Inflammatory macrophage (primary cell): ENCODE measurements around the gene TDRD6.

Experiments
- DNase-seq, 2 donors: peaks; one replicate each; pipeline ENCODE4 v3.0.0-alpha.2; 2020 to 2022

The TDRD6 gene

GRCh38 chr6:46684771-46685170 lies 2.9 kb upstream of the TDRD6 start:
- DNase-seq: no peak

DNA sequence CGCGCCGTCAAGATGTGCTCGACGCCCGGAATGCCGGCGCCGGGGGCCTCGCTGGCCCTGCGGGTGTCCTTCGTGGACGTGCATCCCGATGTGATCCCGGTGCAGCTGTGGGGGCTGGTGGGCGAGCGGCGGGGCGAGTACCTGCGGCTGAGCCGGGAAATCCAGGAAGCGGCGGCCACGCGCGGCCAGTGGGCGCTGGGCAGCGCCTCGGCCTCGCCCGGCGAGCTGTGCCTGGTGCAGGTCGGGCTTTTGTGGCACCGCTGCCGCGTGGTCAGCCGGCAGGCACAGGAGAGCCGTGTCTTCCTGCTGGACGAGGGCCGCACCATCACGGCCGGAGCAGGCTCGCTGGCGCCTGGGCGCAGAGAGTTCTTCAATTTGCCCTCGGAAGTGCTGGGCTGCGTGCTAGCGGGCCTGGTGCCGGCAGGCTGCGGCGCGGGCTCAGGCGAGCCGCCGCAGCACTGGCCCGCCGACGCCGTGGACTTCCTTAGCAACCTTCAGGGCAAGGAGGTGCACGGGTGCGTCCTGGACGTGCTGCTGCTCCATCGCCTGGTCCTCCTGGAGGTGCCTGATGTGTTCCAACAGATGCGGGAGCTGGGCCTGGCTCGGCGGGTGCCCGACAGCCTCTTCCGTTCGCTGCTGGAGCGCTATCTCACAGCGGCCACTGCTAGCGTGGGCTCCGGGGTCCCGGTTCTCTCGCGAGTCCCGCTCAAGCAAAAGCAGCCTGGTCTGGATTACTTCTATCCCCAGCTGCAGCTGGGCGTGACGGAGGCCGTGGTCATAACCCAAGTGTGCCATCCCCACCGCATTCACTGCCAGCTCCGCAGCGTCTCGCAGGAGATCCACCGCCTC lies 656 bp downstream of the TDRD6 start:
- DNase-seq: no peak

GRCh38 chr6:46688966-46689335 lies 1.3 kb downstream of the TDRD6 start:
- DNase-seq: no peak

- DNase-seq: no peak
Observed at GRCh38 chr6:46689657-46690056, 2.0 kb downstream of the TDRD6 start.

DNA sequence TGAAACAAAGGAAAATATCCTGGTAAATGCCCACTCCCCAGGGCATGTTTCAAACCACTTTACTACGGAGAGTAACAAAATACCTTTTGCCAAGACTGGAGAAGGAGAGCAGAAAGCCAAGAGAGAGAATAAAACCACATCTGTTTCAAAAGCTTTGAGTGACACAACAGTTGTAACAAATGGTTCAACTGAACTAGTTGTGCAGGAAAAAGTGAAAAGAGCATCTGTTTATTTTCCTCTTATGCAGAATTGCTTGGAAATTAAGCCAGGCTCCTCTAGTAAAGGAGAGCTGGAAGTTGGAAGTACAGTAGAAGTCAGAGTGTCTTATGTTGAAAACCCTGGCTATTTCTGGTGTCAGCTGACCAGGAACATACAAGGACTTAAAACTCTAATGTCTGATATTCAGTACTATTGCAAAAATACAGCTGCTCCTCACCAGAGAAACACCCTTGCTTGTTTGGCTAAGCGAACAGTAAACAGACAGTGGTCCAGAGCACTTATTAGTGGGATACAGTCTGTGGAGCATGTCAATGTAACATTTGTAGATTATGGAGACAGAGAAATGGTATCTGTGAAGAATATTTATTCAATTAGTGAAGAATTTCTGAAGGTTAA lies 2.6 kb downstream of the TDRD6 start:
- DNase-seq: no peak

DNA sequence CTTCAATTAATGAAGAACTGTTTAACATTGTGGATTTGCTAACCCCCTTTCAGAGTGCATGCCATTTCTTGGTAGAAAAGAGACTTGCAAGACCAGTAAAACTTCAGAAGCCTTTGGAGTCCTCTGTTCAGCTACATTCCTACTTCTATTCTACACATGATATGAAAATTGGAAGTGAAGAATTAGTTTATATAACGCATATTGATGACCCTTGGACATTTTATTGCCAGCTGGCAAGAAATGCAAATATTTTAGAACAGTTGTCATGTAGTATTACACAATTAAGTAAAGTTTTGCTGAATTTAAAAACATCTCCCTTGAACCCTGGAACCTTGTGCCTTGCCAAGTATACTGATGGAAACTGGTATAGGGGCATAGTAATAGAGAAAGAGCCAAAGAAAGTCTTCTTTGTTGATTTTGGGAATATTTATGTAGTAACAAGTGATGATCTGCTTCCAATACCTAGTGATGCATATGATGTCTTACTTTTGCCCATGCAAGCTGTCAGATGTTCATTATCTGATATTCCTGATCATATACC lies 3.3 kb downstream of the TDRD6 start:
- DNase-seq: no peak

DNA sequence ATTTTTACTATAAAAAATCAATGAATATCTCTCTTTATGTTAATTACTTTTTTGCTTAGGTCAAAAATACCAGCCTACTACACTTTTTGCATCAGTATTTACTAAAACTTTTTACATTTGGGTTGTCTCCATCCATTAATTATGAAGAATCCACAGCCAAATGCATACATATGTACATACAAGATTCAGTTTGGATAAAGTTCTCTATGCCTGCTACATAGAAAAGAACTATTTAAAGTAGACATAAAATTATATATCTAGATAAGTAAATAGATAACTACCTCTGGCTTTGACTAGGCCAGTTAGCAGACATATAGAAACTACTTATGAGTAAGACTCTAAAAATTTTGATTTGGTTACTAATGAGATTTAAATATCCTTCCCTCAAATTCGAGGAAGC lies 12.3 kb downstream of the TDRD6 start:
- DNase-seq: no peak

DNA sequence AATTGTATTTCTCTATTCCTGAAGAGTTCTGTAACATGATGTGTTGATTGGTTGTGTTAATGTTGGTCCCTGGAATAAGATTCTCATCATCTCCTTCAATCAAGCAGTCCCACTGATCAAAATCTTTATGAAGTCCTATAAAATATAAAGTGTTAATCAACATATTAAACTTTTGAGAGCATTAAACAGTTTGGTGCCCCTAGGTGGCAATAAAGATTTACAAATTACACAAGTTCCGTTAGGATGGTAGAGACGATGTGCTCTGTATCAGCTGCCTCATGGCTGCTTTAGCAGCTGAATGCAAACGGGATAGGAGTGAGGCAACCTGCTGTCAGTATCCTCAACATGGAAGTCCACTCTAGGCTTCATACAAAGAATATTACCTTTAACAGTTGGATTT lies 16.9 kb downstream of the TDRD6 start:
- peak; percentile 44 to 71 for DNase-seq

- DNase-seq: no peak
Observed at GRCh38 chr6:46706464-46706863, 18.8 kb downstream of the TDRD6 start.

DNA sequence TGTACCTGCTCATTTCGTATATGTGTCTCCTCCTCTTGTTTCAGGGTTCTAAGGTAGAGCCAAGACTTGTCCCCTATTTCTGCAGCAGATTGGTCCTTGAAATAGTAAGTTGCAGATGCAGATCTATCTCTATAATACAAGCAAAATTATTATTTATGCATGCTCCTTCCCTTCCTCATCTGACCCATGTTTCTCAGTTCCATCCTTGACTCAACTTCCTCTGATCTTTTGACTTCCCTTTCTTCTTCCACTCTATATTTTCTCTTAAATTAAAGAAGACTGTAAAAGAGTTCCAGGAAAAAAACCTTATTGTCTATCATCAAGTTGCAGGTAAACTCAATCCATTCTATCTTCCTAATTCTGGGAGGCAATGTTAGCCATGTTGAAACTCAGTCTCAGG lies 23.8 kb downstream of the TDRD6 start:
- DNase-seq: peak in 1 of 2 donors; percentile 36

GRCh38 chr6:46715141-46715540 lies 27.5 kb downstream of the TDRD6 start:
- peak; percentile 76 to 83 for DNase-seq

DNA sequence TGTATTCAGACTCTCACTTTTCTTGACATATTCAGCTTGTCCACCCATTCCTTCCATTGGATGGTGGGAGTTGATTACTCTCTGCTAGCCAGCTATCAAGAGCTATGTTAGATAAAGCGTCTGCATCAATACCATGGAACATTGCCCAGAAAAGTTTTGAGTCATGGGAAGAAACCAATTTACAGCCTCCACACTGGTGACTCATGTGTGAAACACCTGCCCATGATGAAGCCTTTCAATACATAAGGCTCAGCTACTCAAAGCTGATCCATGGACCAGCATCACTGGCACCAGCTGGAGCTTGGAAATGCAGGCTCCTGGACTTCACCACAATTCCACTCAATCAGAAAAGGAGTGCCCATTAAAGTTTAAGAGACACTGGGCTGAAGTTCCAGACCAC lies 31.4 kb downstream of the TDRD6 start:
- DNase-seq: no peak

DNA sequence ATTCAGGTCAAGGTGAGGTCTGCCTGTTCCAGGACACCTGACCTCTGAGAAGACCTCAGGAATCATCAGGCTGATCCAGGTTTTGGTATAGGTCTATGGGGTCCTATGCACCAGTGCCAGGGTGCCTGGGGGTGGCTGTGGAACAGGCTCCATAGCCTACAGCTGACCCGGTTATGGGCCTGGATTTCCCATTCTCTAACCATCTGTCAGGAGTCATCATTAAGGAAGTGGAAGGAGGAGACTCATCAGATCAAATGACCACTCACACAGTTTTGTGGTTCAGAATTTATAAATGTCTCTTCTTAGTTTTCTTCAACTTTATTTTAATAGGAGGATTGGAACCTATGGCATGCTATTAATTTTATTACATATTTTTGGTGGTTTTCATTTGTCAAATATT lies 32.7 kb downstream of the TDRD6 start:
- peak in 1 of 2 donors; percentile 39 for DNase-seq

DNA sequence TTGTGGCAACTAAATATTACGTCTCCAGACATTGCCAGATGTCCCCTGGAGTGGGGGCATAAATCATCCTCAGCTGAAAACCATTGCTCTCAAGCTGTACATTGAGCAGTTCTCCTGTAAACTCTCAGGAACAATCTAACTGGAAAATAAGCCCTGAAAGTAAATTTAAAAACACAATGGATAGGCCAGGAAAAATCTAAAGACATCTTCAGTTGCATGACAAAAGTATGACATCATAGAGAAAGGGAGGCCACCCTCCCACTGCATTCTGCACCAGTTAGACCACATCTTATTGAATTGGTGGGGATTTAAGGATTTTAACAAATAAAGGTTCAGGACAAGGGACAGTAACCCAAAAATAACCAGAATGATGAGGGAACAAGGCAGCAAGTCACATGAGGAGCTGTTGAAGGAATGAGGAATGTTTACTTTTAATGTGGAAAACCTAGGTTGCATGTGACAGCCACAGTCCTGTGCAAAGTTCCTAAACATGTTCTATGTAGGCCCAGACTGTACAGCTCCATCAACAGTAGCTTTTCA lies 42.2 kb downstream of the TDRD6 start:
- DNase-seq: peak in 1 of 2 donors; percentile 39

GRCh38 chr6:46730921-46731461 lies 43.3 kb downstream of the TDRD6 start:
- peak; percentile 91 to 95 for DNase-seq

DNA sequence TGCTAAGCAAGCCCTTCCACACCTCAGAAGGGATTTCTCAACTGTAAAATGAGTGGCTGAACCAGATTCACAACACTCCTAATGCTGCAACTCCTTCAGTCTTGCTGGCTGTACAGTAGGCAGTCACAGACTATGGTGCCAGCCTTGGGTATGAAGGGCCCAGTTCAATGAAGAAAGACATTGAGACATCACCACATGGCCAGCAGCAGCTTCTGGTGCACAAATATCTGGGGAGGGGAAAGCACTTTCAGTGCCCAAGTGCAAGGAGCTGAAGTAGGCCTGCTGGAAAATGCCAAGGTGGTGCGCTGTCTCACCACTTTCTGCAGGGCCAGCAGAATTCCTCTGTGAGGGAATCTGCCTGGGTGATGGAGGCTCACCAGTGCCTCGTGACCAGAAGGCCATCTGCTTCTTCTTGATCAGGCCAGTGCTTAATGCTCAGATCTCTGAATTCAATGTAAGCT lies 45.7 kb downstream of the TDRD6 start:
- DNase-seq: peak; percentile 50 to 56

DNA sequence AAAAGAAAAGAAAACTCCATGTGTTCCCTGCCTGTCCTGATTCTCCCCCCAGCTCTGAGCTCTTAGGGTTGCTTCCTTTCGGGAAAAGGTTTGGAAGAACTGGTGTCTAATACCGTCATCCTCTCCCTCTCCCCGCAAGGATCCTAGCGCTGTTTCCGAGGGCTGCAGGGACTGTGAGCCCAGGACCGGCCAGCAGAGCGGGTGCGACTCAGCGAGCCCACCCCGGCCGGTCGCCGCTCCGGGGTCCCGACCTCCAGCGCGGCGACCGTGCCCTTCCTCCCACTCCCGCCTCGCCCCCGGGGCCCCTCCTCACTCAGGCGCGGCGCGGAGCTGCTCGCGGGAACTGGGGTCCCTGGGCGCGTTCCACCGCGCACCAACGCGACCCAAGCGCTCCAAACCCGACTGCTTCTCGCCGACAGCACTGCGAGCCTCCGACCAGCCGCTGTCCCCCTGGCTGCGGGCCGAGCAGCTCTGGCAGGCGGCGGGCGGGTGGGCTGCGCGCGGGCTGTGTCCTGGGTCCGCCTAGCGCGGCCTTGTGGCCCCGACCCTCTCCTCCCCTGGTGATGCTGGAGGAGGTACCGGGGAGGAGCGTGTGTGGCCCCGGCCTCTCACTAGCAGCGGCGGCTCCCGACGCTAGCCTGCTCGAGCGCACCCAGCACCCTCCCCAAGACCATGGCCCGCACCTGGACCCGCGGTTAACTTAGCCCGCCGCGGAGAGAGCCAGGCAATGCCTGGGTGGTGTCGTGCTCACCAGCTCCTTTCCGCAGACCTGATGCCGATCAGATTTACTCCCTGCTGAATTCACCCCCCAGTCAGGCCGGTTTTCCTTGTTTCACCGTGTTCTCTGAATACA lies 47.4 kb downstream of the TDRD6 start, which contains the start of gene PLA2G7:
TSS of gene PLA2G7 (minus strand) at position 509 of the 853 bp plus-strand sequence. CDS start 12,484 bp downstream, outside the sequence.
- peak; percentile 74 to 89 for DNase-seq

DNA sequence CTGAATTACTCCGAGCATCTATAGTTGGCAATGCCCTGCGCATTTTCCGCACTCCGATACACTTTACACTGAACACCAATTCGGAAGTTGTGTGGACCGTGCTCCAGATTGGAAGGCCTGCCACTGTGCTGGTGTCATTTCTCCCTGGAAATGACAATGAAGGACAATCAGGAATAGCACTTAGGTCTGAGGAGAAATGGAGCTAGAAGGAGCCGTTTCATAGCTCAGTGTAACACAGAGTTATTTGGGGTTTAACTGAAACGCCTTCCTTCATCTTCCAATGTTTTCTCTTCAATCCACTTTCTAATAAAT lies 48.0 kb downstream of the TDRD6 start:
- no peak for DNase-seq

DNA sequence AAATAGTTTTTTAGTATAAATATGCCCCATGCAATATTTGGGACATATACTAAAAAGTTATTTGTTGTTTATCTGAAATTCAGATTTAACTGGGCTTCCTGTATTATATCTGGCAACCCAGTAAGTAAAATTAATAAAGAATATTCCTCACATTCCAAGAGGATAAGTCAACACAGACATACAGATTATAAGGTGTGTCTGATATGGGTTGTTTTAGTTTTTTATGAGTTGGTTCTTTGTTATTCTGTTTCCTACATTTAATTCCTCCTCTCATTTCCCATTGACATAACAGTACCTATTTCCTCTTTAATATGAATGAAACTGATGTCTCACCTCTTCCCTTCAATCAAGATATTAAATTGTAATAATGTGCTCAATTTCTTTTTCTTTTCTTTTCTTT lies 49.2 kb downstream of the TDRD6 start:
- no peak for DNase-seq

GRCh38 chr6:46741482-46741881 lies 53.8 kb downstream of the TDRD6 start:
- DNase-seq: no peak

- no peak for DNase-seq
Observed at GRCh38 chr6:46741910-46742309, 54.2 kb downstream of the TDRD6 start.

DNA sequence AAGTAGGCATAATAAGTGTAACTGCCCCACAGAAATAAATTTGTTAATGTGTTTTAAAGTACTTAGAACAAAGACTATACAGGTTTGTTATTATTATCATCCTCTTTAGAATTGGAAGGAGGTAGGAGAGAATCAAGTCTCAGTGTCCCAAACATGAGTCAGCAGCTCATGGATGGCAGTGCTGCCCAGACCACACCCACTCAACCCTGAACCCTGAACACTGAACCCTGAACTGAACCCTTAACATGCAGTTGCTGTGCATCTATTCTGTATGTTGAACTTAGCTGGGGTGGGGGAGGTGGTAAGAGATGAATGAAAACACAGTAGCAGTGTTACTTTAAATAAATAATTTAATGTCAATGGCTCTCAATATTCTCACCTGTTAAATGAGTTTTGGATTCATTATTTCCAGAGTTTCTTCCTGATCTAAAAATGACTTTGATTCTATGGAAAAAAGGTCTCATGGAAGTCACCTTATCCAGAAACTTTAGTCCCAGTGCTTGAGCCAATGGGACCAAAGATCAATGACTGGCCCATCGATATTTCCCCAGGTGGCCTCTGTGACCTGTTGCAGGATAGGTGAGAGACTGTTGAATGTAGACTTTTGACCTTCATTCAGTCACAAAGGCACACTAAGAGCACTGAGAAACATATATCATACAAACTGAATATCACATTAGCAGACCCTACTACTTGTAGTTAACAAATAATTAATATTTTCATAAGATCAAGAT lies 55.9 kb downstream of the TDRD6 start:
- DNase-seq: no peak
